ENCODE measurements around the gene UBN1.
A peak's percentile ranks its signal among the peaks of the same experiment; 100 is the strongest.

The UBN1 gene

GRCh38 chr16:4801051-4801961, 46.0 kb upstream of the UBN1 start:
- no peak for DNase-seq (ENCODE audit: low read depth)
- TF ChIP-seq CTCF (conservative IDR thresholded peaks at IDR 0.05; ENCODE audit: low read depth, low read length): no peak
- H3K4me3 ChIP-seq (ENCODE audit: low read length): peak overlapping the region; percentile 66

- TF ChIP-seq CTCF (conservative IDR thresholded peaks at IDR 0.05; ENCODE audit: low read depth, low read length): no peak
- DNase-seq (ENCODE audit: low read depth): no peak
- H3K4me3 ChIP-seq (ENCODE audit: low read length): peak within 1 kb of the TSS; percentile 66
These were observed 45.2 kb upstream of the UBN1 start, which contains the start of gene ROGDI for GRCh38 chr16:4801962-4802658. Gene ROGDI, minus strand, starts transcription at chr16:4802633. Its CDS starts 62 bp downstream, at chr16:4802571.

- peak; percentile 68 for DNase-seq (ENCODE audit: low read depth)
- H3K4me3 ChIP-seq (ENCODE audit: low read length): peak overlapping the region; percentile 66
- TF ChIP-seq CTCF (conservative IDR thresholded peaks at IDR 0.05; ENCODE audit: low read depth, low read length): no peak
These were observed 44.5 kb upstream of the UBN1 start for GRCh38 chr16:4802659-4803287.

GRCh38 chr16:4803401-4803844, 43.9 kb upstream of the UBN1 start:
- no peak for TF ChIP-seq CTCF (conservative IDR thresholded peaks at IDR 0.05; ENCODE audit: low read depth, low read length)
- peak overlapping the region; percentile 66 for H3K4me3 ChIP-seq (ENCODE audit: low read length)
- no peak for DNase-seq (ENCODE audit: low read depth)

- H3K4me3 ChIP-seq (ENCODE audit: low read length): no peak overlapping the region
- TF ChIP-seq CTCF (conservative IDR thresholded peaks at IDR 0.05; ENCODE audit: low read depth, low read length): no peak
- DNase-seq (ENCODE audit: low read depth): no peak
These were observed 43.2 kb upstream of the UBN1 start for GRCh38 chr16:4803898-4804762.

GRCh38 chr16:4805231-4805630, 42.0 kb upstream of the UBN1 start:
- TF ChIP-seq CTCF (conservative IDR thresholded peaks at IDR 0.05; ENCODE audit: low read depth, low read length): no peak
- no peak for DNase-seq (ENCODE audit: low read depth)
- H3K4me3 ChIP-seq (ENCODE audit: low read length): no peak overlapping the region

Data from retinal pigment epithelial cell (primary cell).